ENCODE data around the gene CHKA. TPM values are rescaled to one million over a fixed set of nuclear protein-coding genes. Genes with fewer than 3 reads are reported as not detected.

Gene CHKA
- polyA plus RNA-seq, 1 donor (not counting 4 experiments of a cell fraction or from before 2014, with no cell fraction given), result 7.1 TPM

- Histone ChIP-seq H3K4me3 (ENCODE audit: control insufficient read depth in 2 of 3, extremely low read depth in 1 of 3, insufficient read depth in 2 of 3, low read depth in 1 of 3, low read length in 3 of 3) (no peak overlapping the region), H3K9me1 (ENCODE audit: control insufficient read depth, extremely low read depth, insufficient read depth, low read length) (no peaks in the 10 kb centered on the region), H3K36me3 (ENCODE audit: control insufficient read depth in 2 of 2, extremely low read depth in 1 of 2, insufficient read depth in 2 of 2, low read length in 2 of 2) (no peaks in the 10 kb centered on the region), H3K9me3 (ENCODE audit: control insufficient read depth, low read depth, low read length) (no peaks in the 10 kb centered on the region), H3K9ac (ENCODE audit: control insufficient read depth, extremely low read depth, insufficient read depth, low read length) (no peak overlapping the region), H3K79me2 (ENCODE audit: control insufficient read depth, insufficient read depth, low read length) (no peaks in the 10 kb centered on the region), H3K4me1 (ENCODE audit: control insufficient read depth, extremely low read depth, insufficient read depth, low read length) (peaks cover 3% of the 10 kb centered on the region), H4K20me1 (ENCODE audit: control insufficient read depth, extremely low read depth, insufficient read depth, low read length) (no peaks in the 10 kb centered on the region), H3K27me3 (ENCODE audit: control insufficient read depth, extremely low read depth, insufficient read depth, low read length) (no peaks in the 10 kb centered on the region), H2AFZ (ENCODE audit: control insufficient read depth, low read length) (no peak overlapping the region), H3K27ac (ENCODE audit: control insufficient read depth, insufficient read depth, low read length) (no peak overlapping the region), H3K4me2 (ENCODE audit: control insufficient read depth, extremely low read depth, insufficient read depth, low read depth, low read length) (no peak overlapping the region)
- DNase-seq (ENCODE audit: low read depth, low spot score) (no peak), FAIRE-seq (no peak)
- TF ChIP-seq CTCF (optimal IDR thresholded peaks at IDR 0.05 in 1 of 3, IDR thresholded peaks at IDR 0.05 in 1 of 3, conservative IDR thresholded peaks at IDR 0.05 in 1 of 3; ENCODE audit: extremely low read depth in 1 of 3, insufficient read depth in 2 of 3, low read length in 3 of 3) (no peak), EZH2 (IDR thresholded peaks at IDR 0.05; ENCODE audit: low read length) (no peak)
- dilution Hi-C loops (cut with MboI; ENCODE audit: extremely low pct_ligation_motif_present, low sequenced_read_pairs), result no loop called here
Observed at GRCh38 chr11:68148071-68148805, 27.1 kb upstream of the CHKA start.

- Histone ChIP-seq H3K36me3 (ENCODE audit: control insufficient read depth in 2 of 2, extremely low read depth in 1 of 2, insufficient read depth in 2 of 2, low read length in 2 of 2) (no peaks in the 10 kb centered on the region), H3K27ac (ENCODE audit: control insufficient read depth, insufficient read depth, low read length) (no peak overlapping the region), H3K4me3 (ENCODE audit: control insufficient read depth in 2 of 3, extremely low read depth in 1 of 3, insufficient read depth in 2 of 3, low read depth in 1 of 3, low read length in 3 of 3) (no peak overlapping the region), H3K4me1 (ENCODE audit: control insufficient read depth, extremely low read depth, insufficient read depth, low read length) (peaks cover 3% of the 10 kb centered on the region), H3K4me2 (ENCODE audit: control insufficient read depth, extremely low read depth, insufficient read depth, low read depth, low read length) (no peak overlapping the region), H3K9ac (ENCODE audit: control insufficient read depth, extremely low read depth, insufficient read depth, low read length) (no peak overlapping the region), H3K9me3 (ENCODE audit: control insufficient read depth, low read depth, low read length) (no peaks in the 10 kb centered on the region), H3K79me2 (ENCODE audit: control insufficient read depth, insufficient read depth, low read length) (no peaks in the 10 kb centered on the region), H4K20me1 (ENCODE audit: control insufficient read depth, extremely low read depth, insufficient read depth, low read length) (no peaks in the 10 kb centered on the region), H2AFZ (ENCODE audit: control insufficient read depth, low read length) (no peak overlapping the region), H3K27me3 (ENCODE audit: control insufficient read depth, extremely low read depth, insufficient read depth, low read length) (no peaks in the 10 kb centered on the region), H3K9me1 (ENCODE audit: control insufficient read depth, extremely low read depth, insufficient read depth, low read length) (no peaks in the 10 kb centered on the region)
- dilution Hi-C loops (cut with MboI; ENCODE audit: extremely low pct_ligation_motif_present, low sequenced_read_pairs), result no loop called here
- no peak for TF ChIP-seq EZH2 (IDR thresholded peaks at IDR 0.05; ENCODE audit: low read length)
- TF ChIP-seq CTCF (optimal IDR thresholded peaks at IDR 0.05 in 1 of 3, IDR thresholded peaks at IDR 0.05 in 1 of 3, conservative IDR thresholded peaks at IDR 0.05 in 1 of 3; ENCODE audit: extremely low read depth in 1 of 3, insufficient read depth in 2 of 3, low read length in 3 of 3), result no peak
- DNase-seq (ENCODE audit: low read depth, low spot score), result no peak
- no peak for FAIRE-seq
Observed at GRCh38 chr11:68146704-68147474, 25.7 kb upstream of the CHKA start.
